GM21528 (cell line): ENCODE results near the gene NEUROG1.
"Not testable (repeated sequence)": the region's sequence is repeated elsewhere in the genome, so short reads cannot be mapped to it uniquely, and the experiment has no call there.

Experiments used
- ATAC-seq: cut with Tn5 transposase; IDR thresholded peaks from one replicate; pipeline ENCODE4 v1.9.1; 2021; ENCODE audit warnings: mild to moderate bottlenecking, moderate library complexity; ENCODE audit not compliant: unreplicated experiment, low FRiP score

NEUROG1 gene

GRCh38 chr5:135539430-135540005 is 3.8 kb upstream of the NEUROG1 start:
- ATAC-seq, result no peak

- no peak for ATAC-seq
Observed at GRCh38 chr5:135538261-135538660, 2.5 kb upstream of the NEUROG1 start.

GRCh38 chr5:135537745-135538144 is 2.0 kb upstream of the NEUROG1 start:
- ATAC-seq, result no peak

- no peak for ATAC-seq
Observed at GRCh38 chr5:135537271-135537670, 1.5 kb upstream of the NEUROG1 start.

- no peak for ATAC-seq
Observed at GRCh38 chr5:135535420-135535819, 344 bp downstream of the NEUROG1 start.

- no peak for ATAC-seq
Observed at GRCh38 chr5:135534609-135535419, 950 bp downstream of the NEUROG1 start.

- no peak for ATAC-seq
Observed at GRCh38 chr5:135533794-135534193, 2.0 kb downstream of the NEUROG1 start.

- no peak for ATAC-seq
Observed at GRCh38 chr5:135533334-135533733, 2.4 kb downstream of the NEUROG1 start.

- ATAC-seq, result not testable (repeated sequence)
Observed at GRCh38 chr5:135529576-135529975, 6.2 kb downstream of the NEUROG1 start.

- no peak for ATAC-seq
Observed at GRCh38 chr5:135526924-135527323, 8.8 kb downstream of the NEUROG1 start.

- ATAC-seq, result no peak
Observed at GRCh38 chr5:135521964-135522363, 13.8 kb downstream of the NEUROG1 start.

- ATAC-seq, result no peak
Observed at GRCh38 chr5:135517631-135518030, 18.1 kb downstream of the NEUROG1 start.

GRCh38 chr5:135514116-135514515 is 21.6 kb downstream of the NEUROG1 start:
- ATAC-seq, result no peak

- no peak for ATAC-seq
Observed at GRCh38 chr5:135511761-135512575, 23.8 kb downstream of the NEUROG1 start.

GRCh38 chr5:135509995-135510394 is 25.8 kb downstream of the NEUROG1 start:
- no peak for ATAC-seq

- no peak for ATAC-seq
Observed at GRCh38 chr5:135508496-135509005, 27.2 kb downstream of the NEUROG1 start.

GRCh38 chr5:135505973-135506372 is 29.8 kb downstream of the NEUROG1 start:
- no peak for ATAC-seq

GRCh38 chr5:135504376-135504775 is 31.4 kb downstream of the NEUROG1 start:
- no peak for ATAC-seq

GRCh38 chr5:135503871-135504270 is 31.9 kb downstream of the NEUROG1 start:
- no peak for ATAC-seq

GRCh38 chr5:135502836-135503520 is 32.8 kb downstream of the NEUROG1 start:
- no peak for ATAC-seq
